T-helper 1 cell (primary cell): ENCODE data around the gene EN1.

Experiments used
- DNase-seq, 5 donors: peaks; one replicate each; pipeline ENCODE4 v3.0.0-alpha.2; 2012 to 2020

The EN1 gene

GRCh38 chr2:118842661-118843482 is 4.6 kb downstream of the EN1 start:
- no peak for DNase-seq

- DNase-seq: no peak
Measured at GRCh38 chr2:118841828-118842461, 5.5 kb downstream of the EN1 start.

GRCh38 chr2:118841450-118841827 is 6.0 kb downstream of the EN1 start:
- no peak for DNase-seq

- DNase-seq: no peak
Measured at GRCh38 chr2:118838741-118839455, 8.6 kb downstream of the EN1 start.

- DNase-seq: no peak
Measured at GRCh38 chr2:118837621-118838020, 9.8 kb downstream of the EN1 start.

GRCh38 chr2:118837067-118837466 is 10.4 kb downstream of the EN1 start:
- no peak for DNase-seq

GRCh38 chr2:118836411-118836930 is 11.0 kb downstream of the EN1 start:
- DNase-seq: no peak

GRCh38 chr2:118835746-118836410 is 11.6 kb downstream of the EN1 start:
- no peak for DNase-seq

GRCh38 chr2:118834901-118835745 is 12.3 kb downstream of the EN1 start:
- DNase-seq: no peak

- DNase-seq: no peak
Measured at GRCh38 chr2:118834440-118834810, 13.0 kb downstream of the EN1 start.

GRCh38 chr2:118833716-118834439 is 13.6 kb downstream of the EN1 start:
- no peak for DNase-seq

GRCh38 chr2:118832791-118833715 is 14.4 kb downstream of the EN1 start:
- no peak for DNase-seq

GRCh38 chr2:118832071-118832790 is 15.2 kb downstream of the EN1 start:
- no peak for DNase-seq

GRCh38 chr2:118830881-118831280 is 16.6 kb downstream of the EN1 start:
- no peak for DNase-seq

- DNase-seq: no peak
Measured at GRCh38 chr2:118830118-118830517, 17.3 kb downstream of the EN1 start.

GRCh38 chr2:118826093-118826492 is 21.4 kb downstream of the EN1 start:
- DNase-seq: no peak

GRCh38 chr2:118823633-118824032 is 23.8 kb downstream of the EN1 start:
- DNase-seq: no peak

- DNase-seq: no peak
Measured at GRCh38 chr2:118822572-118822971, 24.9 kb downstream of the EN1 start.

- no peak for DNase-seq
Measured at GRCh38 chr2:118822015-118822414, 25.4 kb downstream of the EN1 start.

GRCh38 chr2:118817469-118817868 is 30.0 kb downstream of the EN1 start:
- DNase-seq: no peak
